ENCODE measurements around the gene CDK16. TPM values are rescaled to one million over a fixed set of nuclear protein-coding genes. Genes with fewer than 3 reads are reported as not detected.

Gene CDK16
- total RNA-seq, 1 experiment from 2014 or later = 82.1 TPM

DNA sequence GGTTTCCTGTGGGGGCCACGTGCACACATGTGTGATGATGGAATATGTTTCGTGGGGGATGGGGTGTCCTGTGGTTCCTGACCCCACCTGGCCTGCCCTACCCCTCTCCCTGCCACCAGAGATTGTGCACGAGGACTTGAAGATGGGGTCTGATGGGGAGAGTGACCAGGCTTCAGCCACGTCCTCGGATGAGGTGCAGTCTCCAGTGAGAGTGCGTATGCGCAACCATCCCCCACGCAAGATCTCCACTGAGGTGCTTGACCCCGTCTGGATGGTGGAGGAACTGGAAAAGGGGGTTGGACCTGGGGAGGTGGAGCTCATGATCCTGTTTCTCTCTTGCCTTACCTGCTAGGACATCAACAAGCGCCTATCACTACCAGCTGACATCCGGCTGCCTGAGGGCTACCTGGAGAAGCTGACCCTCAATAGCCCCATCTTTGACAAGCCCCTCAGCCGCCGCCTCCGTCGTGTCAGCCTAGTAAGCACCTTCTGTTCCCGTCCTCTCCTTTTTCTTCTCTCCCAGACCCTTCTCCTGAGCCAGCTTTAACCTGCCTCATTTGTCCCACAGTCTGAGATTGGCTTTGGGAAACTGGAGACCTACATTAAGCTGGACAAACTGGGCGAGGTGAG, 5.9 kb downstream of the CDK16 start:
- CTCF ChIA-PET = no interaction called here

DNA sequence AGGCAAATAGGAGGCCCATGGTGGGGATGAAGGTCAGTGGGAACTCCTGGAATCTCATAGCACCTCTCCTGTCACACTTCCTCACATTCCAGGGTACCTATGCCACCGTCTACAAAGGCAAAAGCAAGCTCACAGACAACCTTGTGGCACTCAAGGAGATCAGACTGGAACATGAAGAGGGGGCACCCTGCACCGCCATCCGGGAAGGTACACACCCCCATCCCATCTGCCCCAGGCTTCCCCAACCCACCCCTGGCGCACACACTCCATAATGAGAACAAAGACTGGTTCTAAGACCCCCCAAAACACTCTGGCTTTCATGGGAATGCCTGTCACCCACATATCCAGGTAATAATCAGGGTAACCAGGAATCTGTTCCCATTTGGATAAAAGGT, 6.4 kb downstream of the CDK16 start:
- POLR2A ChIA-PET (ENCODE audit: unreplicated experiment) = no interaction called here
- Histone ChIP-seq H3K36me3 (ENCODE audit: low read depth) (no peaks in the 10 kb centered on the region), H3K9me2 (ENCODE audit: insufficient read depth) (no peaks in the 10 kb centered on the region), H2AFZ (no peak overlapping the region), H3K9me3 (ENCODE audit: insufficient read depth, low read depth) (no peaks in the 10 kb centered on the region), H3K4me3 (no peak overlapping the region), H3K79me2 (ENCODE audit: low read depth) (peaks cover 18% of the 10 kb centered on the region), H3K4me2 (no peak overlapping the region), H3K27me3 (ENCODE audit: insufficient read depth, low read depth) (no peaks in the 10 kb centered on the region), H3K27ac (no peak overlapping the region), H4K20me1 (ENCODE audit: insufficient read depth) (peaks cover 3% of the 10 kb centered on the region), H3K4me1 (replicated peaks; ENCODE audit: insufficient read depth) (no peaks in the 10 kb centered on the region), H3F3A (ENCODE audit: insufficient read depth, low read depth) (no peaks in the 10 kb centered on the region)
- no peak for TF ChIP-seq EZH2 (IDR thresholded peaks at IDR 0.05; ENCODE audit: low read depth)
- TF ChIP-seq CTCF (conservative IDR thresholded peaks at IDR 0.05) = no peak
- DNase-seq = no peak
- intact Hi-C loops (cut with micrococcal nuclease; ENCODE audit: unreplicated experiment) = no loop called here
- no TSS peak for BruUV-seq (replicated peaks)
- CTCF ChIA-PET = no interaction called here

More for the DNA sequence above, 5.9 kb downstream of the CDK16 start:
- no peaks in the 10 kb centered on the region for H3K9me3 ChIP-seq (ENCODE audit: insufficient read depth, low read depth)
- no peaks in the 10 kb centered on the region for H3K36me3 ChIP-seq (ENCODE audit: low read depth)
- no TSS peak for BruUV-seq (replicated peaks)
- H3F3A ChIP-seq (ENCODE audit: insufficient read depth, low read depth) = no peaks in the 10 kb centered on the region
- H3K27ac ChIP-seq = no peak overlapping the region
- H3K9me2 ChIP-seq (ENCODE audit: insufficient read depth) = no peaks in the 10 kb centered on the region
- no peak overlapping the region for H2AFZ ChIP-seq
- H3K4me2 ChIP-seq = no peak overlapping the region
- no peak overlapping the region for H3K4me3 ChIP-seq
- no peaks in the 10 kb centered on the region for H3K4me1 ChIP-seq (replicated peaks; ENCODE audit: insufficient read depth)
- intact Hi-C loops (cut with micrococcal nuclease; ENCODE audit: unreplicated experiment) = no loop called here
- DNase-seq = no peak
- POLR2A ChIA-PET (ENCODE audit: unreplicated experiment) = no interaction called here
- H3K27me3 ChIP-seq (ENCODE audit: insufficient read depth, low read depth) = no peaks in the 10 kb centered on the region
- peaks cover 4% of the 10 kb centered on the region for H4K20me1 ChIP-seq (ENCODE audit: insufficient read depth)
- H3K79me2 ChIP-seq (ENCODE audit: low read depth) = peaks cover 23% of the 10 kb centered on the region
- TF ChIP-seq CTCF (conservative IDR thresholded peaks at IDR 0.05) (no peak), EZH2 (IDR thresholded peaks at IDR 0.05; ENCODE audit: low read depth) (no peak)

- ChIA-PET CTCF (no interaction called here), POLR2A (ENCODE audit: unreplicated experiment) (no interaction called here)
- BruUV-seq (replicated peaks) = no TSS peak
- Histone ChIP-seq H3K79me2 (ENCODE audit: low read depth) (peaks cover 6% of the 10 kb centered on the region), H3K9me2 (ENCODE audit: insufficient read depth) (no peaks in the 10 kb centered on the region), H3K36me3 (ENCODE audit: low read depth) (no peaks in the 10 kb centered on the region), H3K4me1 (replicated peaks; ENCODE audit: insufficient read depth) (no peaks in the 10 kb centered on the region), H4K20me1 (ENCODE audit: insufficient read depth) (no peaks in the 10 kb centered on the region), H2AFZ (no peak overlapping the region), H3K27ac (no peak overlapping the region), H3K4me2 (no peak overlapping the region), H3K9me3 (ENCODE audit: insufficient read depth, low read depth) (no peaks in the 10 kb centered on the region), H3K27me3 (ENCODE audit: insufficient read depth, low read depth) (no peaks in the 10 kb centered on the region), H3K4me3 (no peak overlapping the region), H3F3A (ENCODE audit: insufficient read depth, low read depth) (no peaks in the 10 kb centered on the region)
- intact Hi-C loops (cut with micrococcal nuclease; ENCODE audit: unreplicated experiment) = no loop called here
- TF ChIP-seq CTCF (conservative IDR thresholded peaks at IDR 0.05) = no peak
- DNase-seq = no peak
Observed at GRCh38 chrX:47226071-47226470, 7.6 kb downstream of the CDK16 start.

Measured in PC-9 (cell line).